GM13977 (cell line): ENCODE measurements around the gene SDCCAG8.
A peak's percentile ranks its signal among the peaks of the same experiment; 100 is the strongest.

ENCODE experiments used
- DNase-seq: peaks from one replicate; pipeline ENCODE4 v3.0.0; 2012; ENCODE audit warnings: low spot score
- in situ Hi-C: fragments of 300-500 bp; cut with MboI; formaldehyde crosslinking; loops from one replicate; pipeline ENCODE4 v1.12.0; 2022; ENCODE audit warnings: low sequenced_read_pairs, low pct_unique_long_range_greater_than_20kb, mixed read lengths, inconsistent platforms; ENCODE audit not compliant: unreplicated experiment
- TF ChIP-seq, protein P1 (sequence below): IDR thresholded peaks from 2 replicates; pipeline ENCODE4 v1.5.1; 2012; ENCODE audit warnings: mild to moderate bottlenecking, control low read depth; ENCODE audit not compliant: insufficient read depth; ENCODE audit errors: extremely low read depth, missing control alignments

The SDCCAG8 gene

DNA sequence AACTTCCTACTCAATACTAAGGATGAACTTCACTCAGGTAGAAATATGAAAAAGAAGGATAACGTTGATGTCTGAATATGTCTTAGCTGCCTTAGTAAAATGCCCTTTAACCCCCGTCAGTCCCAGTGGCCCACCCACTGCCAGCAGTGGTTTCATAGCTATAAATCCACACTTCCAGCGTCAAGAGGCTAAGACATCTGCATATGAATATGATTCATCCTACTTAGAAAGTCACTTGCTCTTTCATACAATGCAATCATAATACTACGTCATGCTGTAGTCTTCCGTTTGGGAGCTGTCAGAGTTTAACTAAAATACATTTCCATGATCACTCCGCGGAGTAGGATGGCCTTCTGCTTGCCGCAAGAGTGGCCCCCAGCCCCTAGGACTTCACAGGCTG, 247.3 kb downstream of the SDCCAG8 start:
- DNase-seq: no peak
- TF ChIP-seq, protein P1, sequence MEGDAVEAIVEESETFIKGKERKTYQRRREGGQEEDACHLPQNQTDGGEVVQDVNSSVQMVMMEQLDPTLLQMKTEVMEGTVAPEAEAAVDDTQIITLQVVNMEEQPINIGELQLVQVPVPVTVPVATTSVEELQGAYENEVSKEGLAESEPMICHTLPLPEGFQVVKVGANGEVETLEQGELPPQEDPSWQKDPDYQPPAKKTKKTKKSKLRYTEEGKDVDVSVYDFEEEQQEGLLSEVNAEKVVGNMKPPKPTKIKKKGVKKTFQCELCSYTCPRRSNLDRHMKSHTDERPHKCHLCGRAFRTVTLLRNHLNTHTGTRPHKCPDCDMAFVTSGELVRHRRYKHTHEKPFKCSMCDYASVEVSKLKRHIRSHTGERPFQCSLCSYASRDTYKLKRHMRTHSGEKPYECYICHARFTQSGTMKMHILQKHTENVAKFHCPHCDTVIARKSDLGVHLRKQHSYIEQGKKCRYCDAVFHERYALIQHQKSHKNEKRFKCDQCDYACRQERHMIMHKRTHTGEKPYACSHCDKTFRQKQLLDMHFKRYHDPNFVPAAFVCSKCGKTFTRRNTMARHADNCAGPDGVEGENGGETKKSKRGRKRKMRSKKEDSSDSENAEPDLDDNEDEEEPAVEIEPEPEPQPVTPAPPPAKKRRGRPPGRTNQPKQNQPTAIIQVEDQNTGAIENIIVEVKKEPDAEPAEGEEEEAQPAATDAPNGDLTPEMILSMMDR: no peak
- in situ Hi-C loops: no loop called here

DNA sequence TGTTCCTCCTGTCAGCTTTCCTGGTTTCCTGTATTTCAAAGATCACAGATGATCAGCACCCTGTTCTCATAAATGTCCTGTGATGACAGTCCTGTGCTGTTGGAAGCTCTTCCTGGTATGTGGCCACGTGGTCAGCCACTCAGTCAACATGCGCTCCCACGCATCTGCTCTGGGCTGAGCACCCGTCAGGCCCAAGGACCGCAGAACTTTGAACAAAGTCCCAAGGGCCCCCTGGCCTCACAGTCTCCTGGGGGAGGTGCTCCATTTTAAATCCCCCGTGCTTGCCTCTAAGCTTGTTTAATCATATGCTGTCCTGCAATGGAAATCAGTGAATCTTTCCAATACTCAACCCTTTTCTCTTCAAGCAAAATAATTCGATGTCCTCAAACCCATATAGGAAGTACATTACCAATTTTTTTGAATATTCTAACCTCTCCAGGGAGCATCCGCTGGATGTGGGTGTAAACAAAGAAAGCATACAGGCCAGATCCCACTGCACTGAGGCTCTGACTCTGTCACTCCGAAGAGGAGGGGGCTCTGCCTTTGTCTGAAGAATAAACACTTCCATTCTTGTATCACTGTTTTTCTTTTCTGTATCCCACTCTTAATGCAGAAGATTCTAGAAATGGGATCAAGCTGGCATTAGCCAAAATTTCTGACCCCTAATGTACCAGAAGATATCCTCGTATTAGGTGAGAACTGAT, 250.3 kb downstream of the SDCCAG8 start:
- TF ChIP-seq, protein P1: no peak
- DNase-seq: peak; percentile 51
- in situ Hi-C loops: no loop called here

DNA sequence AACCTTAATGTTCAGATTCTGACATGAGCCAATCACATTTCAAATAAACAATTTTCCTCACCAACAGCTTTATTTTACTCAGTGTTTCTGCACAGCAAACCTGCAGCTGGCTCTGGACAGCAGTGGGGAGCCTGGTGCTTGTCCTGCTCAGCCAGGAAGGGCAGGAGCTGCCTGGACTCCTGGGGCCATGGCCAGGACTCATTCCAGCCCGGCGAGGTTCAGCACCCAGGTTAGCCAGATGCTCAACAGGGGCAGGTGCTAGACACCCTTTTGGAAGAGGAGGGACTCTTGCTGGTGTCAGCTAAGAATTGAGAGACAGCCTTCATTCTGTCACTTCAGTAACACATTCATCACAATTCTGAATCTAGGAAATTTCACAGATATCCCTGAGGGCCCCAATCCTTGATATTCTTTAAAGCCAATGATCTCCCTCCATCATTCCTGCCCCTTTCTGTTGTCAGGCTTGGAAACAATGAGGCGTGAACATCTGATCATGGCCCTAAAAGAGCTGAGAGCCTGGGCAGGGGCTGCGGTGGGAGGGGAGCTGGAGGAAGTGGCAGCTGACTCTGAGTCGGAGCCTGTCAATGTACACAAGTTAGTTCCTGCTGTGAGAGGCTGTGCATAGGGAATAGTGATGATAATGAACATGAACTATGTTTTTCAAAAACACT, 251.3 kb downstream of the SDCCAG8 start:
- DNase-seq: no peak
- TF ChIP-seq, protein P1: no peak

DNA sequence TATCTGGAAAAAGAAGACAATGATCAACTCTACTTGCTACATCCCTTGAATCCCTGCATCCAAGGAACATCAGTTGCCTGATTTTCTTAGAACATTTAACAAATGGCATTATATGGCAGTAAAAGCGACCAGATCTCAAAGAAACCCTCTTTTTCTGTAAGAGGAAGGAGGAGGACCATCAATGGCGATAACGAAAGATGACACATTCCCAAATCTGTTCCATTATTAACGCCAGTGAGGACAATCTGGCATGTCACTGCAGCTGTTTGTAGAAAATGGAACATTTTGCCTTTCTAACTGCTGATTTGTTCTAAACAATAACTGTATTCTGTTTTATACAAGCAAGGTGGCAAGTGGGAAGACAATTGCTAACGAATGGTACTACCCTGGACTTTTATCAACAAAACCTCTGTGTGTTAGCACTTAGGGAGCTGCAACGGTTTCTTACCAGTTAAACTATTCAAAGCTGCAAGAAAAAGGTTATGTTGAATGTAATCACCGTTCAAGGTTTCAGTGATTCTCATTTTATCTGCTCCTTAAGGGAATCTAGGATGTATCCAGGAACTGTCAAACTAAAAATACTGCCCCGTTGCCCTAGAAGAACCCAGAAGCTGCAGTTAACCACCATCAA, 251.9 kb downstream of the SDCCAG8 start:
- TF ChIP-seq, protein P1: no peak
- DNase-seq: no peak
- in situ Hi-C loops: no loop called here

More for the DNA sequence above, 251.3 kb downstream of the SDCCAG8 start:
- in situ Hi-C loops: no loop called here

DNA sequence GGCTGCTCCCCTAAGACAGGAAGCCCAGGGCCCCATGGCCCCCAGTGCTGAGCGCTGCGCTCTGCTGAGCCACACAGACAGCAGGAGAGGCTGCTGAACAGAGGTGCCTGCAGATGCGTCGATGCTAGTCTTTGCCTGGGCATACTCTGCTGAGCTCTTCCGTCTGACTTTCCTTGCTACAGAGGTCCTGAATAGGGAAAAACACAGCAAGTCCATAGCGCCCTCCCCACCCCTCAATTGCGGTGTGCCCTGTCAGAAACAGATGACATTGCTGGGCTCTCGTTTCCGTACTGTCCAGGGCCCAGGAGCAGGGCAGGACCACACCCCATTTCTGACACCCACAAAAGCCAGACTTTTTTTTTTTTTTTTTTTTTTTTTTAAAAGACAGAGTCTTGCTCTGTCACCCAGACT, 252.5 kb downstream of the SDCCAG8 start:
- TF ChIP-seq, protein P1: no peak
- peak; percentile 44 for DNase-seq
- in situ Hi-C loops: no loop called here

DNA sequence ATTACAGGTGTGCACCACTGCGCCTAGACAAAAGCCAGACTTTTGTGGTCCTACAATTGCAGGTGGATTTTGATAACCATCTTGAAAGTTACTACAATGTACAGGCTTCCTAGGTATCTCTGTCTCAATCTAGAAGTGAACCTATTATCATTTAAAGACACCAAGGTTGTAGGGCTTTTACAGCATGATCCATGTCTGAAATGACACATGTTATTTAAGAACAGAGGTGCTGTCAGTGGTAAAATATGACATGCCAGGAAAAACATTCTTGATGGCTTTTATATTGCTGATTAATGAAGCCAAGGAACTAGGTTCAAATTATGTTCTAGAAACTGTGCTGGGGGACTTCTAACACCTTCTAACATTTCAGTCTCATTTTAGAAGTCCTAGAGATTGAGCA, 253.1 kb downstream of the SDCCAG8 start:
- DNase-seq: no peak
- TF ChIP-seq, protein P1: no peak
- in situ Hi-C loops: no loop called here
